IPS-15b (cell line): ENCODE results near the gene ZNF827.

ENCODE experiments used
- H3K27me3 ChIP-seq: one replicate; pipeline ENCODE4 v1.6.1; 2013; ENCODE audit warnings: low read length; ENCODE audit not compliant: control insufficient read depth, insufficient read depth
- H3K36me3 ChIP-seq: one replicate; pipeline ENCODE4 v1.6.1; 2013; ENCODE audit warnings: low read length; ENCODE audit not compliant: control insufficient read depth, insufficient read depth
- H3K4me1 ChIP-seq: one replicate; pipeline ENCODE4 v1.6.1; 2013; ENCODE audit warnings: mild to moderate bottlenecking, low read length; ENCODE audit not compliant: control insufficient read depth, insufficient read depth
- H3K4me3 ChIP-seq: one replicate; pipeline ENCODE4 v1.5.1; 2013; ENCODE audit warnings: low read depth, low read length
- H3K9ac ChIP-seq: one replicate; pipeline ENCODE4 v1.6.1; 2013; ENCODE audit warnings: low read depth, mild to moderate bottlenecking, low read length
- H3K9me3 ChIP-seq: one replicate; pipeline ENCODE4 v1.6.1; 2013; ENCODE audit warnings: mild to moderate bottlenecking, low read length; ENCODE audit not compliant: control insufficient read depth, insufficient read depth

ZNF827 gene

DNA sequence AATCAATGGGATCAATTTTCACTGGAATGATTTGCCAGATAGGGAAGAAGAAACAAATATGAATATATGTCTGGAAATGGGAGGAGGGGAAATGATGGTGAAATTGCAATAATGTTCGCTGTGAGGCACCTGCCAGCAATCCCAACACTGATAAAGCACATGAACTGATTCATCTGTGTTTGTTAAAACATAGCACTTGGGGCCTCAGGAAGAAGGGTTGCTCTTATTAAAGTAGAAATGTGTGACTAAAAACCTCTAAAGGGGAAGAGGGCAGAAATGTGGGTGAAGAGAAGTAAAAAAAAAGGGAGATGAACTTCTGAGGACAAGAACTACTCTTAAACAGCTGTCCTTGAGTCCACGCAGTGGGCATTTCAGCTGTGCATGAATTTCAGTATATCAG, 157.3 kb downstream of the ZNF827 start:
- Histone ChIP-seq H3K36me3 (no peaks in the 10 kb centered on the region), H3K27me3 (no peaks in the 10 kb centered on the region), H3K4me3 (no peak overlapping the region), H3K9ac (no peak overlapping the region), H3K4me1 (no peaks in the 10 kb centered on the region), H3K9me3 (no peaks in the 10 kb centered on the region)

GRCh38 chr4:145779319-145779801, 159.3 kb downstream of the ZNF827 start:
- H3K9me3 ChIP-seq: no peaks in the 10 kb centered on the region
- no peak overlapping the region for H3K4me3 ChIP-seq
- peaks cover 3% of the 10 kb centered on the region for H3K36me3 ChIP-seq
- H3K4me1 ChIP-seq: no peaks in the 10 kb centered on the region
- H3K27me3 ChIP-seq: no peaks in the 10 kb centered on the region
- no peak overlapping the region for H3K9ac ChIP-seq

DNA sequence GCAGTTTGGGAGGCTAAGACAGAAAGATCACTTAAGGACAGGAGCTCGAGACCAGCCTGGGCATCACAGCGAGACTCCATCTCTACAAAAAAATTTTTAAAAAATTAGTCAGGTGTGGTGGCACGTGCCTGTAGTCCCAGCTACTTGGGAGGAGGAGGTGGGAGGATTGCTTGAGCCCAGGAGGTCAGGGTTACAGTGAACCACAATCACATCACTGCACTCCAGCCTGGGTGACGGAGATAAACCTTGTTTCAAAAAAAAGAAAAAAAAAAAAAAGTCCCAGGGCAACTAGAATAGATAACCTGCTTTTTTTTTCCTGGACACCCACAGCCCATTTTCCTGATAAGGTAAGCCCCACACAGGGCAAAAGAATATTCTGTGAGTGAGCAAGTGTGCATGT, 162.4 kb downstream of the ZNF827 start:
- peaks cover 16% of the 10 kb centered on the region for H3K36me3 ChIP-seq
- H3K4me1 ChIP-seq: no peaks in the 10 kb centered on the region
- no peaks in the 10 kb centered on the region for H3K9me3 ChIP-seq
- H3K4me3 ChIP-seq: no peak overlapping the region
- H3K27me3 ChIP-seq: no peaks in the 10 kb centered on the region
- no peak overlapping the region for H3K9ac ChIP-seq

DNA sequence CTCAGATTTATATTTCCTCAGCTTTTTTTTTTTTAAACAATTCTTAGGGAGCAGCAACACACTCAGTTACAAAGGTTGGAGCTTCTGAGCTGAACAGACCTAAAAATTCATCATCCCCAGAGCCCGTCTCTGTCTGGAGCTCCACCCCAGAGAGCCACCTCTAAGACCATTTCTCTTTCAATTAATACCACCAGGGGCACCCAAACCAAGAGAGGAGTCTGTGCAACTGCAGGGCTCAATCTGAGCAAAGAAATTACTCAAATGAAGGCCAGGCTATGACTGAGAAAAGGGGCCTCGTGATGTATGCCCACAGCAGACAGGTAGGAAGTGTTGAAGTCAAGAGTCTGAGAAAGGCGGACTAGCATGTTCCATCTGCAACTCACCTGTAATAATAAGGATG, 163.2 kb downstream of the ZNF827 start:
- peaks cover 16% of the 10 kb centered on the region for H3K36me3 ChIP-seq
- no peaks in the 10 kb centered on the region for H3K27me3 ChIP-seq
- H3K9me3 ChIP-seq: no peaks in the 10 kb centered on the region

DNA sequence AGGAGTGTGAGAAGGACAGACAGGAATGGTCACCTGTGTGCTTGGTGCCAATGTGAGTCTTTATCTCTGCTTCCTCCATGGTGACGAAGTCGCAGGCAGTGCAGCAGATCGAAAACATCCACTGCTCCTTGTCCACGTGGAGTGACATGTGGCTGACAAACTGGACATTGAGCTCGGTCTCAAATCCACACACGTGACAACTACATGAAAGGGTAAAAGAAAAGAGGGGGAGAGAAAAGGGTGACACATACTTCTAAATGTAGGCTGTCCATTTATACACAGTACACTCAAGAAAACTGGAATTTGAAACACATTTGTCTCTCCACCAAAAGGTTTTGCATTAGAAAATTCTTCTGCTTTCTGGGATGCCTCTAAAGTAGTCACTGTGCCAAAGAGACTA, 164.2 kb downstream of the ZNF827 start:
- no peak overlapping the region for H3K4me3 ChIP-seq
- no peak overlapping the region for H3K9ac ChIP-seq
- H3K4me1 ChIP-seq: no peaks in the 10 kb centered on the region
- H3K27me3 ChIP-seq: no peaks in the 10 kb centered on the region
- H3K36me3 ChIP-seq: peaks cover 16% of the 10 kb centered on the region
- no peaks in the 10 kb centered on the region for H3K9me3 ChIP-seq

More for the DNA sequence above, 163.2 kb downstream of the ZNF827 start:
- H3K9ac ChIP-seq: no peak overlapping the region
- no peaks in the 10 kb centered on the region for H3K4me1 ChIP-seq
- H3K4me3 ChIP-seq: no peak overlapping the region

DNA sequence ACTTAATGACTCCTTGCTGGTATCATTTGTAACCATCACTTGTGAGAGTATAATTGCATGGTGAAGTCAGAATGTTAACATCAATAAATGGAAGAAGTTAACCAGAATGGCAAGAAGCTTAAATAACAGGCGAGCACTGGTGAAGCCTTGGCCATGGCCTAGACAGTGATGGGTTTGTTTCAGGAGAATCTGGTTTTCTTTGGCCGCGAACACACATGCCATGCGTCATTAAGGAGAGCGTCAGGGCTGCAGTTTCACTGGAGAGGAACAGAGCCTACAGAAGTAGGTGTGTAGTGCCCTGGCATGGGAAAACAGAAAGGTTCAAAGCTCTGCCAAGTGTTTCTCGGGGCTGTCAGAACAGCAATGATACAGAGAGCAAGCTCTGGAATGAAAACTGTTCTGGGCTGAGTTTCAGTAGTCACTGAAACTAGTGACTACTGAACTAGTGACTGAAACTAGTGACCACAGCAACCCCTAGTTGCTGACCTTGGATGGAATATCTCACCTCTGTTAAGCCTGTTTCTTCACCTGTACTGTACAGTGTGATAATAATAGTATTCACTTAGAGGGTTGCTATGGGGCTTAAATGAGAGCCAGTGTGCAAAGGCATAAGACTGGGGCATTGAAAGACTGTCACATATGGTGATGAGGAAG, 164.9 kb downstream of the ZNF827 start:
- Histone ChIP-seq H3K4me3 (no peak overlapping the region), H3K36me3 (peaks cover 16% of the 10 kb centered on the region), H3K9me3 (no peaks in the 10 kb centered on the region), H3K9ac (no peak overlapping the region), H3K4me1 (no peaks in the 10 kb centered on the region), H3K27me3 (no peaks in the 10 kb centered on the region)

- Histone ChIP-seq H3K4me1 (no peaks in the 10 kb centered on the region), H3K27me3 (no peaks in the 10 kb centered on the region), H3K4me3 (no peak overlapping the region), H3K9ac (no peak overlapping the region), H3K36me3 (peaks cover 16% of the 10 kb centered on the region), H3K9me3 (no peaks in the 10 kb centered on the region)
These were observed 166.3 kb downstream of the ZNF827 start for GRCh38 chr4:145772347-145772746.

- no peak overlapping the region for H3K9ac ChIP-seq
- H3K36me3 ChIP-seq: peaks cover 20% of the 10 kb centered on the region
These were observed 168.5 kb downstream of the ZNF827 start for GRCh38 chr4:145770124-145770523.

DNA sequence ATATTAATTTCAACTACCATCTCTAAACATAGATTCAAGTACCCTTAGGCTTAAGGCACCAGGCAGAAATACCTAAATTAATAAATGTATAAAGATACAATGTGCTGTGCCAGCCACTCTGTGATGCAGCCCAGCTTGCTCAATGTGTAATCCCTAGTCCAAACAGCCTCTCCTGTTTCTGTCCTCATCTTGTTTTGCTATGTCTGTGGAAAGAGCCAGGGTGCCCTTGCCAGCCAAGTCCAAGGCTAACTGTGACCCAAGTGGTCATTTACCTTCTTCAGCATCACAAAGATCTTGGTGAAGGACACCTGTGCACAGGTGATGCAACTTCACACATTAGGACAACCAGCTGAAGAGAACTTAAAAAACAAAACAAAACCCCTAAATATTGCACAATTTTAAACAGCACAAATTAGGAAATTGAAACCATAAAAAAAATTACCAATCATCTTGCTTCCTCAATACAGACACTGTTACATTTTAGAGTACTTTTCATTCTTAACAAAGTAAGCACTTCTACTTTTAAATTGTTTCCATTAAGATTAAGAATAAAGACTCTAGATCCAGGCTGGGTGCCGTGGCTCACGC, 169.1 kb downstream of the ZNF827 start:
- Histone ChIP-seq H3K9ac (no peak overlapping the region), H3K9me3 (no peaks in the 10 kb centered on the region), H3K27me3 (no peaks in the 10 kb centered on the region), H3K4me3 (no peak overlapping the region), H3K4me1 (no peaks in the 10 kb centered on the region), H3K36me3 (peaks cover 25% of the 10 kb centered on the region)

More at GRCh38 chr4:145770124-145770523, 168.5 kb downstream of the ZNF827 start:
- no peaks in the 10 kb centered on the region for H3K27me3 ChIP-seq
- no peaks in the 10 kb centered on the region for H3K4me1 ChIP-seq
- no peak overlapping the region for H3K4me3 ChIP-seq
- H3K9me3 ChIP-seq: no peaks in the 10 kb centered on the region

GRCh38 chr4:145766273-145766672, 172.3 kb downstream of the ZNF827 start:
- Histone ChIP-seq H3K4me3 (no peak overlapping the region), H3K36me3 (peaks cover 24% of the 10 kb centered on the region), H3K9ac (no peak overlapping the region), H3K4me1 (no peaks in the 10 kb centered on the region), H3K9me3 (no peaks in the 10 kb centered on the region), H3K27me3 (no peaks in the 10 kb centered on the region)

GRCh38 chr4:145763399-145763798, 175.2 kb downstream of the ZNF827 start:
- Histone ChIP-seq H3K4me1 (no peaks in the 10 kb centered on the region), H3K9ac (no peak overlapping the region), H3K4me3 (no peak overlapping the region), H3K36me3 (peaks cover 37% of the 10 kb centered on the region), H3K27me3 (no peaks in the 10 kb centered on the region), H3K9me3 (no peaks in the 10 kb centered on the region)

GRCh38 chr4:145762719-145763118, 175.9 kb downstream of the ZNF827 start:
- Histone ChIP-seq H3K36me3 (peaks cover 37% of the 10 kb centered on the region), H3K9ac (no peak overlapping the region), H3K27me3 (no peaks in the 10 kb centered on the region), H3K4me3 (no peak overlapping the region), H3K4me1 (no peaks in the 10 kb centered on the region), H3K9me3 (no peaks in the 10 kb centered on the region)
